ENCODE measurements around the gene ATG5.

DNA sequence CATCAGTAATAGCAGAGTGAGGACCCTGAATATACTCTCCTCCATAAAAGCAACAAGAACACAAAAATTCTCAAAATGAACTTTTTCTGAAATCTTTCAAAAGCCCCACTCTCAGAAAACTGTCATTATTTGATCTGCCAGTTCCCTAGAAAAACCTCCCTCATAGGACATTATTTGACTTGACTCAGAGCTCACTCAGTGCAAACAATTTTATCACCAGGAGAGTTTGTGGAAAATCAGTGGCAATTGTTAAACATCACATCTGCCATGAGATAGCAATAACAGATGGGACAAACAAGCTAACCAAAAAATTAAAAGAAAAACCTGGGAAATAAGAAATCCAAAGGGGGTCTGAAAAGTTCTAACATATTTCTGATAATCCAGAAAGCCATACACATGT is 100.0 kb downstream of the ATG5 start:
- no peak for TF ChIP-seq SP2 (tag by site-specific recombination; IDR thresholded peaks at IDR 0.05)
- TF ChIP-seq ZNF175 (tag by site-specific recombination; IDR thresholded peaks at IDR 0.05): no peak
- no peak for TF ChIP-seq ZNF146 (tag by site-specific recombination; IDR thresholded peaks at IDR 0.05)
- no peak for TF ChIP-seq ZNF837 (tag by site-specific recombination; IDR thresholded peaks at IDR 0.05)
- no peak for TF ChIP-seq ZNF670 (tag by site-specific recombination; IDR thresholded peaks at IDR 0.05; ENCODE audit: low read depth)
- TF ChIP-seq, protein P1, sequence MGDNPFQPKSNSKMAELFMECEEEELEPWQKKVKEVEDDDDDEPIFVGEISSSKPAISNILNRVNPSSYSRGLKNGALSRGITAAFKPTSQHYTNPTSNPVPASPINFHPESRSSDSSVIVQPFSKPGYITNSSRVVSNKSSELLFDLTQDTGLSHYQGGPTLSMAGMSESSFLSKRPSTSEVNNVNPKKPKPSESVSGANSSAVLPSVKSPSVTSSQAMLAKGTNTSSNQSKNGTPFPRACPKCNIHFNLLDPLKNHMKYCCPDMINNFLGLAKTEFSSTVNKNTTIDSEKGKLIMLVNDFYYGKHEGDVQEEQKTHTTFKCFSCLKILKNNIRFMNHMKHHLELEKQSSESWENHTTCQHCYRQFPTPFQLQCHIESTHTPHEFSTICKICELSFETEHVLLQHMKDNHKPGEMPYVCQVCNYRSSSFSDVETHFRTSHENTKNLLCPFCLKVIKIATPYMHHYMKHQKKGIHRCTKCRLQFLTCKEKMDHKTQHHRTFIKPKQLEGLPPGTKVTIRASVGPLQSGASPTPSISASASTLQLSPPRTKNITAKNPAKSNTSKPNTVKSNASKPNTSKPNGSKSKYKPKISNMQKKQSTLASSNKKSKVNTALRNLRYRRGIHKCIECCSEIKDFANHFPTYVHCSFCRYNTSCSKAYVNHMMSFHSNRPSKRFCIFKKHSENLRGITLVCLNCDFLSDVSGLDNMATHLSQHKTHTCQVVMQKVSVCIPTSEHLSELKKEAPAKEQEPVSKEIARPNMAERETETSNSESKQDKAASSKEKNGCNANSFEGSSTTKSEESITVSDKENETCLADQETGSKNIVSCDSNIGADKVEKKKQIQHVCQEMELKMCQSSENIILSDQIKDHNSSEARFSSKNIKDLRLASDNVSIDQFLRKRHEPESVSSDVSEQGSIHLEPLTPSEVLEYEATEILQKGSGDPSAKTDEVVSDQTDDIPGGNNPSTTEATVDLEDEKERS (tag by site-specific recombination; IDR thresholded peaks at IDR 0.05): no peak
- no peak for TF ChIP-seq ZNF555 (tag by site-specific recombination; conservative IDR thresholded peaks at IDR 0.05)
- no peak for TF ChIP-seq CTCF (tag by site-specific recombination; IDR thresholded peaks at IDR 0.05)

Data from HEK293 (cell line).